Lower leg skin (tissue), 3 donors: ENCODE measurements around the gene TBX15.

ENCODE experiments used
- CTCF ChIP-seq, 3 donors: fragments of 450-650 bp; IDR thresholded peaks; one replicate each; pipeline ENCODE4 v1.5.1; 2016; ENCODE audit warnings: antibody characterized with exemption in 3 of 3, mild to moderate bottlenecking in 3 of 3, moderate library complexity in 2 of 3
- POLR2A ChIP-seq, 2 donors: fragments of 450-650 bp; IDR thresholded peaks; one replicate each; pipeline ENCODE4 v1.6.1; 2016 to 2017; ENCODE audit warnings: antibody characterized with exemption in 2 of 2, mild to moderate bottlenecking in 1 of 2, moderate library complexity in 1 of 2

DNA sequence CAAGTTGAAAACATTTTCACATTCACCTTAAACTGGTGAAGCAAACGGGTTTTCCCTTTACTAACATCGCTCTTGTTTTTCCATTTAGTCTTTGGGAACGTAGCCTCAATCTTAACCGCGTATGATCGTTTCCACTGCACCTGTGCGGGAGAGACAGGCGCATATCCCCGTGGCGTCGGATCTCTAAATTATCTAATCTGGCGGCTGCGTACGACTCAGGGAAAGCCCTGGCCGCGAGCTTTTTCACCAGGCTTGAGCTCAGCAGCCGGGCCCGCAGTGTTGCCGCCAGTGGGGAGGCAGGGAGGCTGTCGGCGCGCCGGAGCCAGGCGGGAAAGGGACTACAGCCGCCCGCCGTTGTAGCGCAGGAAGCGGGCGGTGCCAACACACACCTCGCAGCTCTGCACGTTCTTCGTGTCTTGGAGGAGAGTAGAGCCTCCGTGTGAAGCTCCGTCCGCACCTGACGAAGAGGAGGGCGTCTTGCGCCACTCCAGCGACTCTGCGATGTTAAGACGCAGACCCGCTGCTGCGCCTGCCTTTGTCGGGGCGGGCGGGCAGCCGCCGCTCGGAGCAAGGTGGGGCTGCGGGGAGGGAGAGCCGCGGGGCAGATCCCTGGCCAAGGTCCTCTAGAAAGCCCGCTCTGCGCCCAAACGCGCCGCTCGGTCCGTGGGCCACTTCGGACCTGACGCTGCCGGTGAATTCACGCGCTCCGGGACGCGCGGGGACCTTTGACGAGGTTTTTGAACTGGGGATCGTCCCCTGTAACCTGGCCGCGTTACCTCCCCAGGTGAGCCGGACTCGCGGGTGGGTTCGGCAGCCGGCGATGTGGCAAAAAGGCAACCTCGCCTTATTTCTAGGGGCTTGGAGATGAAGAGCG, 18.5 kb upstream of the TBX15 start:
- no peak for TF ChIP-seq CTCF (IDR thresholded peaks at IDR 0.05)
- no peak for TF ChIP-seq POLR2A (IDR thresholded peaks at IDR 0.05)
